Esophagus mucosa (tissue), 1 donor: ENCODE results near the gene DACT2. TPM values are rescaled to one million over a fixed set of nuclear protein-coding genes. Genes with fewer than 3 reads are reported as not detected.

Experiments
- ATAC-seq: fragments of 200-7000 bp; cut with Tn5 transposase; one replicate; pipeline ENCODE4 v1.9.1; 2020
- total RNA-seq: library from RNA; stranded (reverse); gene quantifications from one replicate; pipeline ENCODE4 v1.2.4, GENCODE V29; 2023
- donor health status: DM: yes; HTN: yes; CAD: no.

DACT2 gene
- total RNA-seq, 1 donor from 2014 or later: 0.44 TPM

DNA sequence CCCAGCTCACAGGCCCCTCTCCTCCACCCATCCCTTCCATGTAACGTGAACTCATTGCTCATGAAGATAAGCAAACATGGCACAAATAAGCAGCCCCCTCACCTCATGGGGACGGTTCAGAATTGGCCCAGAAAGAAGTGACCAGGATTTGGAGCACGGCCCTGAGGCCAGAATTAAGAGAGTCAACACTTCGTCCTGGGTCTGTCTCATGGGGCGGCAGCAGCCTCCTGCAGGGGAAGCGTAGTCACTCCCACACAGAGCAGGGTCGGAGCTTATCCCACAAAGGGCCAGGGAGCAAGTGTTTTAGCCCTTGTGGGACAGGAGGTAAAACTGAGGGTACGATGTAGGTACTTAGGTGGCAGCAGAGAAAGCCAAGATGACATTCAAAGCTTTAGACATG, 28.6 kb upstream of the DACT2 start:
- ATAC-seq: no peak

DNA sequence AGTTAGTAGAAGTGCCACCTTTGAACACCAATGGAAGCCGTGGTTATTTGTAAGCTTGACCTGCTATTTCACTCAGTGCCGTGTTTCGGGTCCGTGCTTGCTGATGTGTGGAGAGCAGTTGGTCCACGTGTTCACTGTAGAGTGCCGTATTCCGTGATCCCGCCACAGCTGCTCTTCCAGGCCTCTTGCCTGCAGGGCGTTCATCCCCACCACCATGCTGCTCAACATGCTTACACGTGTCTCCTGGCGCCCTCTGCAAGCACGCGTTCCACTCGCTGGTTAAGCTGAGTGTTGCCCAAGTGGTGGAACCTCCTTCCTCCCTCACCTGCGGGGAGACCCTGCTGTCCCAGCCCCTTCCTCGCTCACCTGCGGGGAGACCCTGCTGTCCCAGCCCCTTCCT, 28.0 kb upstream of the DACT2 start:
- no peak for ATAC-seq

DNA sequence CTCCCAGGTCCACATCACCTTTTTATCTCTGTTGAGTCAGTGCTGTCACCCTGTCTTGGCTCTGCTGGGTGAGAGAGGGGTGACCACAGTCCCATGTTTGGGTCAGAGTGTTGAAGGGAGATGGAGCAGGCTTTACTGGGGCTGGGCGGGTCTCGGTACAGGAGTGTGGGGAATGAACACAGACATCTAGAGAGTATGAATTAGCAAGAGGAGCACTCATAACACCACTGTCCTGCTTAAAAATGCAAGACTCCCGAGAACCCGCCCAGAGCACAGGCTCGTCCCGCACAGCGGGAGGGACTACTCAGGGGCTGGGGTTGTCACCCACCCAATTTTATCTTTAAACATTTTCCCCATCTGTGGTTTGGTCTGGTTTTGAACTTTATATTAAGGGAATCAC, 27.5 kb upstream of the DACT2 start:
- no peak for ATAC-seq

DNA sequence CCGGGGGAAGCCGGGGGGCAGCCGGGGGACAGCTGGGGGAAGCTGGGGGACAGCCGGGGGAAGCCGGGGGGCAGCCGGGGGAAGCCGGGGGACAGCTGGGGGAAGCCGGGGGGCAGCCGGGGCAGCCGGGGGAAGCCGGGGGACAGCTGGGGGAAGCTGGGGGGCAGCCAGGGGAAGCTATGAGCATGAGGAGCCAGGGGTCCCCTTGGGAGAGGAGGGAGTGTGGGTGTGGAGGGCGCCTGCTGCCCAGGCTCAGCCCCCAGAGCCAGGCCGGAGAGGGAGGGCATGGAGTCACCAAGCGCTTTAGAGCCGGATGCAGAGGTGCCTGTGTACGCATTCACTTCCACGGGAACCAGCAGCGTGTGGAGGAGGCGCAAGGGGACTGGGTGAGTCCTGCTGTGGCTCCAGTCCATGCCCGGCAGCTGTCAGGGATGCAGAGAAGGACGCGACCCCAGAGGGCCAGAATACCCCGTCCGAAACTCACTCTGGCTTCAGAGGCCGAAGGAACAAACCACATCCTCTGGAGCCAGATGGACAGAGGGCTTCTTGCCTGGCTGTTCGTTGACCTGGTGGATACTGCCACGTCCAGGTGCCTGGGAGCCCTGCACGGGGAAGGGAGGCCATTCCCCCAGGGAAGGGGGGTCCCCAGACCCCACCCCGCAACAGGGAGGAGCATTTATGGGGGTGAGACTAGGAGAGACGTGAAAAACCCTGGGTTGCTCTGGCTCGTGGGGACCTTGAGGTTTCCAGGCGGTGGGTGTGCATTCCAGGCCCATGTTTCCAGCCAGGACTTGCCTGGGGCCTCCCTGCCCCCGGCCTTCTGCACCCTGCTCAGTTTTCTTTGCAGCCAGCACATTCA, 26.5 kb upstream of the DACT2 start:
- no peak for ATAC-seq

DNA sequence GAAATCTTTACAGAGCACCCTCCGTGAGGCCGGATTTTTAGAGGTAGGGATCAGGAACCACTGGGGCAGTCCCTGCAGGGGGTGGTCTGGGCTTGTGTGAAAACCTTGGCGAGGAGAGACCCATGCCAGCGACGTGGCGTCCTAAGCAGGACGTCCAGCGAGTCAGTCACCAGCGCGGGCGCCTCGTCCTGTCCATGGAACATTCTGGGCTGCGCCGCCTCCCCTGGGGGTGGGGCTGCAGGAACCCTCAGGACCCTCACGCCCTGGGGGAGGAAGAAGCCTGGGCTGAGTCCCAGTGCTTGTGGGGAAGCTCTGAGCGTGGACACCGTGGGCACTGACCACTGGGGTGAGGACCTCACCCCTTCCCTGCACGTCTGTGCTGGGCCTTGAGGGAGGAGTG, 25.7 kb upstream of the DACT2 start:
- ATAC-seq: no peak

DNA sequence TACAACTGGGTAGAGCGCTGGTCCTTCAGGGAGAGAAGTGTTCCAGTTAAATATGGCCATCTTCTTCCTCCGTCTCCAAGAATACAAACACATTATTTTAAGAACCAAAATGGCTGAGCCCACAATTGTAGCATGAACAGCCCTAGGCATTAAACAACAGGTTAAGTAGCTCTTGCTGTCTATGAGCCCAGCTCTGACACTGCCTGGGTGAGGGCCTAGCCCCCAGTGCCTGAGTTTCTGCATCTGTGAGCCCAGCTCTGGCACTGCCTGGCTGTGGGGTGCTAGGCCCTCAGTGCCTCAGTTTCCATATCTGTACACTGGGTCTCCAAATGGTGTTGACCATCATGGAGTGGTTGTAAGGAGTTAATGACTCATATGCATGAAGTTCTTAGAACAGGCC, 24.8 kb upstream of the DACT2 start:
- ATAC-seq: peak; percentile 13

DNA sequence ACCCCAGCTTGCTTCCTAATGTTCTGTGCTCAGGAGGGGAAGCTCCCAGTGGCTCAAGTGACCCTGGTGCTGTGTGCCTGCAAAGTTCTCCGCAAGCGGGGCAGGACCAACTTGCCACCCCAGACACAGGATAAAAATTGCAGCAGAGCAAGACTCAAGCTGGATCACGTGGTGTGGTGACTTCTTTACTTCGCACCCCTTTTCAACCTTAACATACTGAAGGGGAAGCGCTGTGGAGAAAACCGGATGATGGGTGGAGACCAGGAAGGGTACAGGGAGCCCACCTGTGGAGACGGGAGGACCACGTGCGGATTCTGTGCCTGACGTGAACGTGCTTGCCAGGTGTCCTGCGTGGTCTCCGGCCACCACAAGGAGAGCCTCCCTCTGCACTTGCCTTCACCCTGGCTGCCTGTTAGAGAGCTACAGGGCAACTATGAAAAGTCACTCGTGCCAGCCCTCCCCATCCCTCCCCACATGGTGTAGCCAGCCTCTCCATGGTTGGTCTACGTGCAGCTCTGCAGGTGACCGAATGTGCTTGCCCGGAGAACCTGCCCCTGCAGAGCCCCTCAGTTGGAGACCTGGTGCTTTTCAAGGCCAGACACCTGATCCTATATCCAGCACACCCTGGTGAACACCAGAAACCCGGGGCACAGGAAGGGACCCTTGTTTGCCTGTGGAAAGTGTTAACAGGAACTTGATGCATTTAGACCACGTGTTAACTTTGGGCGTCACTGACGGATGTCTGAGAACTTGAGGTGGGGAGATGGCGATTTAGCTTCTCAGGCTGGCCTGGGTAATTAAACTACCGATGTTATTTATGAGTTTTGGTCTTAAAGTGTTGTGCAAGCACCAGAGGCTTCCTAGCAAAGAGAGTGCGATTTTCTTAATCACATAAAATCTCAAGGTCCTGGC, 23.9 kb upstream of the DACT2 start:
- ATAC-seq: peak; percentile 24

DNA sequence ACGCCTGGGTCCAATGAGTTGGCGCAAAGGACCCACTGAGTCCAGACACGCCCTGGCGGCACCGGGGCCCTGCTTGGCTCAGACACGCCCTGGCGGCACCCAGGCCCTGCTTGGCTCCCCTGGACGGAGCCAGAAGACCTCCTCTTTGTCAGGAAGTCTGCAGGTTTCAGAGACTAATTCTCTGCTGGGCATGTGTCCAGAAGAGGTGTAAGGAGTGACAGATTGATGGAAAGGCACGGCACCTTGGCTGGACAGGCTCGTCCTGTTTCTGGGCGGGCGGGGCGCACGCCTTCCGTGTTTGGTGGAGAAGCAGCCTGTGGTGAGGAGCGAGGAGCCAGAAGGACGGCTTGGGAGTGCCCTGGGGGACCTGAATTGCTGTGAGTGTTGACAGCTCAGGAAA, 23.1 kb upstream of the DACT2 start:
- peak; percentile 96 for ATAC-seq

DNA sequence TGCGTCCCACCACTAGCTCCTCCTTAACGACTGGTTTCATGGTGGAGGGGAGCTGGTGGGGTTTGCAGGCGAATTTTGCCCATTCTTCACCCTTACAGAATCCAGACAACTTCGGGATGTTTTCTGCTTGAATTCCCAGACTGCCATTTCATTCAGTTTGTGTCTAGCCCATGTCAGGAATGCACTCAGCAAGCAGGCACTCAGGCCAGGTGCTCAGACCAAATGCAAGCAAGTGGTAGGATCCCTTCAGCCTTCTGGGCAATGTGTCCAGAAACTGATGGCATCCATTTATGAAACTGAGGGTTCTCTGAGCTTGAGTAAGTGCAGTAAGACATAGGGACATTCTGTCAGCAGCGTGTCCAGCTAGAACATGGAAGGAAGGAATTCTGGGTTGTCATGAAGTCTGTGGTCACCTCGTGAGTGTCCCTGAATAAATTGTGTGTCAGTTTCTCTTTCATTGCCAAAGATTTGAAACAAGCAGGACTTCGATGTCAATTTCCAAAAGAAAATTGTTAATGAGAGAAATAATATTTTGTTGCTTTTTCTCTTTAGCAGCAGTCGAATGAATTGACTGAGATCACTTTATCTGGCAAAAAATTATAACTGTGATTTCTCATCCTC, 21.8 kb upstream of the DACT2 start:
- ATAC-seq: no peak

DNA sequence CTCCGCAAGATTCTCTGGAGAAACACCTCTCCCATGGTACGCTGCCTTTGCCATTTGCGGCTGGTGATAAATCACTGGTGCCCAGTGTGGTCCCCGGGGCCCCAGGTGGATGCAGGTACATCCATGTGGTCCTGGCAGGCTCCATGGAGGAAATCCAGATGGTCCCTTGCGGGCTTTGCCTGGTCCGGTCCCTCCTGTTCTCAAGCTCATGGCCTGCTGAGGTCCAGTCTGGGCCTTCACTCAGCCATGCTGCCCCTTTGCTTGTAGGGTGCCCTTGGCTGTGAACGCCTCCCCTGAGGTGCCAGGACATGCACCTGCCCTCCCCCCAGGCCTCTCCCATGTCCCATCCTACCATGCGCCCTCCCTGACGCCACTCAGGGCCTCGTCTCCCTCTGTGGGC, 21.2 kb upstream of the DACT2 start:
- ATAC-seq: no peak

DNA sequence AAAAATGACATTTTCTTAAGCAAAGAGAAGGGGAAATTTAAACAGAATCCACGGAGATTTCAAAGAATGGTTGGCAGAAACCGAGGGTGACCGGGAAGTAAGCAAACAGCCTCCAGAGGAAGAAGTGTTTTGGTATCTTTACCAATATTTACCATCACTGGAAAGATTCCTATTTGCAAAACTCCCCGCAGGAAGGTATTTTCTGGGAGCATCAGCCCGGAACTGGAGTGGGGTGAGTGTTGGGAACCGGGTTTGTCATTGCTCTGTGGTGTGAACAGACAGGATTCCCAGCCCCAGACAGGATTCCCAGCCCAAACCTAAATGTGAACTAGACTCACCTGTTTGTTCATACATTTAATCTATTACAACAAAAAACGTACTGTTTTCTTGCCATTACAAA, 19.2 kb upstream of the DACT2 start:
- ATAC-seq: no peak

DNA sequence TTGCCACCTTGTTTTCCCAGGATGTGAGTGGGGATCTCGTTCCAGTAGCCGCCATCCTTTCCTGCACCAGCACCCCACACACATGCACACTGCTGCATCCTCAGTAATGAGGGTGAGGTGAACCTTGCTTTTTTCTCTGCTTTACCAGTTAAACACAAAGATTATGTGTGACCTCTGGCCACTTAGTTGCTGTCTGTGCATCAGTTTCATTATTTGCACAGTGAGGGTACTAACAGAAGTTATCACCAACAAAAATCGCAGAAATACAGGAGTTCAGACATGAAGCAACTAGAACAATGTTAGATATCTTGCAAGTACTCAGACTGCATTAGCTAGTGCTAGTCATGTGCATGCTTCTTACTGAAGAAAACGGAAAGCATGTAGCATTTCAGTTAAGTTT, 17.4 kb upstream of the DACT2 start:
- ATAC-seq: no peak

DNA sequence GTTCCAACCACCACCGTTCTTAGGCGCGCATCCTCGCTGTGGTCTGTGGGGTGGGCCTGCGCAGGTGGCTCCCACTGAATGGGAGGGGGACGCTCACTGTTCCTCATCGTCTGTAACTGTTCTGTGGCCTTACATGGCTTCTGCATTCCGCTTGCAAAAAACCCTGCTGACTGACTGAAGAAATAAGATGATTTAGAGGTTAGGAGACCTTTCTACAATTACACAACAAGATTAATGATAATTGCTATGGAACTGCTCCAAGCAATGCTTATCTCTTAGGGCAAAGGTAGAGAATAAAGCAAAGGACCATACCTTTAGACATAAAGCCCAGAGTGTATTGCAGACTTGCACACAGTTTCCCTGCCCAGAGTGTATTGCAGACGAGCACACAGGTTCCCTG, 14.4 kb upstream of the DACT2 start:
- no peak for ATAC-seq

DNA sequence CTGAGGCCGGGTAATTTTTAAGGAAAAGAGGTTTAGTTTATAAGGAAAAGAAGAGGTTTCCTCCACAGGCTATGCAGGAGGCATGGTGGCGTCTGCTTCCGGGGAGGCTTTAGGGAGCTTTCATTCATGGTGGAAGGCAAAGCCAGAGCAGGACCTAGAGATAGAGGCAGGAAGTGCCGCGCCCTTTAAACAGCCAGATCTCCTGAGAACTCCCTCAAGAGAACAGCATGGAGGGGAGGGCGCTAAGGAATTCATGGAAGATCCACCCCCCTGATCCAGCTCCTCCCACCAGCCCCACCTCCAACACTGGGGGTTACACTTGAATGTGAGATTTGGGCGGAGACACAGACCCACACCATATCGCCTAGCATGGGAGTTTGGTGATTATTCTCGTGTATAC, 13.9 kb upstream of the DACT2 start:
- ATAC-seq: no peak

DNA sequence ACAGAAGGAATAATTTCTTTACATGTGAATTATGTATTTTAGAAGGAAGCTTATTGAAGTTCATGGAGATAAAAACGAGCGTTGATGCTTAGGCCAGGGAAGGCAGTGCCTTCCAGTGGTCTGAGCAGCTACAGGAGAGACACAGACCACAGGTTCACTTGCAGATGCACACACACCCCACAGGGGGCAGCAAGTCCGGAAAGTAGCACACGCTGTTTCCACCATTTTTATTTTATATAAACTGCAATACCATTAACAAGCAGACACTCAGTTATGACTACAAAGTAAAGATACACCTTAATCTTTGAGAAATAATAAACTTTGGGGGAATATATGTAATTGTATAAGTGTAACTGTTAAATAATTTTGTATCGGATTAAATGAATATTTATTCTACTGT, 13.5 kb upstream of the DACT2 start:
- ATAC-seq: no peak

DNA sequence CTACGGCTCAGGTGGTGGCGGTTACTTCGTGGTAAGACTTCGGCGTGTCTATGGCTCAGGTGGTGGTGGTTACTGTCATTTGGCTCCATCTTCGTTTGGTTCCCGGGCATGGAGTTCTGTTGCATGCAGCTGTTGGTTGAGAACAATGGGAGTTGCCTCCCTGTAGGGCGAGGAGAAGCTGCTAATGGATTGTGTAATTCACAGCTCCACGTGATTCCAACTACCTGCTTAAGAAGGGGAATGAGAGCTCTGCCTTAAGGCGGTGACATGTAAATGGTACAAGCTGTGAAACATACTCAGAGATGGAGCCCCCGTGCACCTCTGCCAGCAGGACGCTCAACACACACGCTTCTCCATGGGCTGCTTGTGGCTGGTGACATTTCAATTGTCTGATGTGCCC, 12.4 kb upstream of the DACT2 start:
- ATAC-seq: peak; percentile 82

DNA sequence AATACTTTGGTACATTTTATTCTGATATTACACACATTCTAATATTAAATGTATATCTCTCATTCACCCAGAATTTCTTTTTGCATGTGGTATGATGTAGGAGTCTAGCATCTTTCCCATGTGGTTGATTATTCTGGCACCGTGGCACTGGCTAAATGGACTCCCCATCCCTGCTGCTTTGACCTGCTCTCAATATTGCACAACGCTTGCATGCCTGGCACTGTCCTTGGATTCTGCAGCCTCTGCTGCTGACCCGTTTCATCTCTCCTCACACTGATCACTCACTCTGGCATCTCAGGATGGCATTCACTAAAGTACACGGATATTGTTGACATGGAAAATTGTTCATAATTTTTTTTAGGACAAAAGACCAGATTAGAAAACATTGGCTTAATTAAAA, 11.5 kb upstream of the DACT2 start:
- ATAC-seq: no peak

DNA sequence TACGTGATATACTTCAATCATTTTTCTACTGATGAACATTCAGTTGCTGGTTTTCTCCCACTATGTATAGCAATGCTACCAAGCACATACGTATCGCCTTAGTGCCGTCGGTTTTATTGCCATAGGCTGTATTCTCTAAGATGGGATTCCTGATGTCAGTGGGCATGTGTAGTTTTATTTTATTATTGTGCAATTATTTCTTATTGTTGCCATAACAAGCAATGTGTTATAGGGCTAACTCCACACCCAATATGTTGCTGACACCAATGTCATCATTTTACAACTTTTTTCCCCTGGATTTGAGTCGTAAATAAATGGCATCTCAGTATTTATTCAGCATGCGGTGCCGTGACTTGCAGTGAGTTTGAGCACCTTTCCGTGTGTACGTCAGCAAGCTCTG, 10.8 kb upstream of the DACT2 start:
- no peak for ATAC-seq

DNA sequence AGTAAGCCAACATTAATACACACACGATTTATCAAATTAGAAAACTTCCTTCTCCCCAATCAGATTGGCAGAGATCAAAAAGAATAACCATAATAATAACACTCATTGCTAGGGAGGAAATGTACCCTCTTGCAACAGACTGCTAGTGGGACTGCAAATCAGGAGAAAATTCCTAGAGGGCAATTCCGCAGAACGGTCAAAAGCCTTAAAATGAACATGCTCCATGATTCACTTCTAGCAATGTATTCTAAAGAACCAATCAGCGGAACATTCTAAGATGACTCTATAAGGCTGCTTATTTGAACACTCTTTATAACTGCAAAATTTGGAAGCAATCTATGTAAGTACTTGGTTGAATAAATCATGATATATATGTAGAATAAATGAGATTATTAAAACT, 8.5 kb upstream of the DACT2 start:
- no peak for ATAC-seq

DNA sequence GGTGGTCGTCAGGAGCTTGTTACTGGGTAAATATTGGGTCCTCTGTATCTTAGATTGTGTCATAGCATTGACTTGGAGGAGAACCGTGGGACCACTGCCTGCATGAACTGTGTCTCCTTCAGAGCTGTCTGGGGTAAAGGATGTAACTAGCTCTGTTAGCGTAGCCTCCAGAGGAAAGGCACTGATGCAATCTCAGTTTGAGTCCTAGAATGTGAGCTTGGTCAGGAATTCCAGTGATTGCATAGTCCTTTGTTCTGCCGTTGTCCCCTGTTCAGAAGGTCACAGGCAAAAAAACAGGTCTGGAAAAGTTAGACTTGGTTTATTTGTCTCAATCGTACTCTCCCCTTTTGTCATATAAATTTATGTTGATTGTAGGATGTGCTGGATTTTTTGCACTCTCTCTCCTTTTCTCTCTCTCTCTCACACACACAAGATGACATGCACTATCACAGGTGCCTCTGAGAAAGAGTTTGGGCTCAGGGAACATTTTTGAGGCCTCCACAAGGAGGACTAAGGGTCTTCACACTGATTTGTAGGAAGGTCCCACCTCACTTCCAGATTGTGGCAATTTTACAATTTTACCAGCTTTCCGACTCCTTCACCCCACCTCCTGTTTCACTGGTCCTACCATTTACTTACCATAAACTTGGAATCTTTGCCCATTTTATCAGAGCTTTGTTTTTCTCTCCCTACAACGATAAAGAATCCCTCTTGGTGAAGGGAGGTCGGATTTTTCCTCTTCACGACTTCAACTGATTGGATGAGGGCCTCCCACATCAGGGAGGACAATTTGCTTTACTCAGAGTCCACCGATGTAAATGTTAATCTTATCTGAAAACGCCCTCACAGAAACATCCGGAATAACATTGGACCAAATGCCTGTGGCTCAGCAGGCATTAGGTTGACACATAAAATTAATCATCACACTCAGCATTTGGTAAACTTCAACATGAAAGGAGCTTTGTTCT, 7.0 kb upstream of the DACT2 start:
- peak; percentile 29 for ATAC-seq

DNA sequence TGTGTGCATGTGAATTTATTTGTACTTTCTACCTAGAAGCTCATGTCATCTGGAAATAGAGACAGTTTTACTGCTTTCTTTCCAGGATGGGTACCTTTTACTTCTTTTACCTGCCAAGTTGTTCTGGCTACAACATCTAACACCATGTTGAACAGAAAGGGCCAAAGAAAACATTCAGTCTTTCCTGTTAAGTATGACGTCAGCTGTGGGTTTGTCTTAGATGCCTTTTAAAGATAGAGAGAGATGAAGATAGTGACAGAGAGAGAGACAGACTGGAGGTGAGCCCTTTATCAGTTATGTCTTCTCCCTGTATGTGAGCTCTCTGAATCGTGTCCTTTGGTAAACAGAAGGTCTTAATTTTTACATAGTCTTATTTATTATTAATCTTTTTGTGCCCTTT, 3.4 kb upstream of the DACT2 start:
- ATAC-seq: no peak

DNA sequence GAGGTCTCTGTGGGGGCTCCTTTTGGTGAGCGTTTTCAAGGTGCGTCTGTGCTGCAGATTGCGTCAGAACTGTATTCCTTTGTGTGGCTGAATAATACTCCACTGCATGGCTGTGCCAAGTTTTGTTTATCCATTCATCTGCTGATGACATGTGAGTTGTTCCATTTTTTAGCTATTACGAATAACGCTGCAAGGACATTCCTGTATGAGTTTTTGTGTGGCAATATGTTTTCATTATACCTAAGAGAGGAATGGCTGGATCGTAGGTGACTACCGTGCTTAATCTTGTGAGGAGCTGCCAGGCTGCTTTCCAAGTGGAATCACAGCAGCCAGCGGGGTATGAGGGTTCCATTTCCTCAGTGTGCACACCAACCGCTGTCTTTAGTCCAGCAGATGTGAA, 1.1 kb upstream of the DACT2 start:
- ATAC-seq: peak; percentile 89
